RWPE2 (cell line): ENCODE measurements around the gene NOL4L.

Experiments
- ATAC-seq: fragments of 200-7000 bp; cut with Tn5 transposase; 3 replicates; pipeline ENCODE4 v1.9.1; 2021; ENCODE audit warnings: low read depth
- DNase-seq: peaks from one replicate; pipeline ENCODE4 v3.0.0-alpha.2; 2020; ENCODE audit warnings: low spot score
- H3K27ac ChIP-seq: fragments of 450-650 bp; 2 replicates; pipeline ENCODE4 v1.5.1; 2017; ENCODE audit warnings: mild to moderate bottlenecking; ENCODE audit not compliant: poor library complexity, severe bottlenecking
- H3K27me3 ChIP-seq: fragments of 250-450 bp; sonication (Bioruptor Pico); 2 replicates; pipeline ENCODE4 v1.5.1; 2021; ENCODE audit warnings: mild to moderate bottlenecking, moderate library complexity; ENCODE audit not compliant: insufficient read depth, poor library complexity, severe bottlenecking
- H3K36me3 ChIP-seq: fragments of 250-450 bp; sonication (Bioruptor Pico); 2 replicates; pipeline ENCODE4 v1.5.1; 2020; ENCODE audit warnings: low read depth, mild to moderate bottlenecking, moderate library complexity
- H3K4me1 ChIP-seq: fragments of 250-450 bp; sonication (Bioruptor Pico); 2 replicates; pipeline ENCODE4 v1.5.1; 2021; ENCODE audit warnings: mild to moderate bottlenecking, moderate library complexity; ENCODE audit not compliant: insufficient read depth, poor library complexity, severe bottlenecking
- H3K4me3 ChIP-seq: fragments of 250-450 bp; sonication (Bioruptor Pico); 2 replicates; pipeline ENCODE4 v1.5.1; 2021; ENCODE audit warnings: mild to moderate bottlenecking, moderate library complexity; ENCODE audit not compliant: severe bottlenecking
- H3K9me3 ChIP-seq: fragments of 250-450 bp; sonication (Bioruptor Pico); 2 replicates; pipeline ENCODE4 v1.5.1; 2021; ENCODE audit warnings: mild to moderate bottlenecking, moderate library complexity; ENCODE audit not compliant: severe bottlenecking
- CTCF ChIP-seq: fragments of 450-650 bp; IDR thresholded peaks from one replicate; pipeline ENCODE4 v1.5.1; 2017; ENCODE audit warnings: mild to moderate bottlenecking, moderate library complexity; ENCODE audit not compliant: poor library complexity, severe bottlenecking

Gene NOL4L

GRCh38 chr20:32524829-32525501 lies 60.2 kb downstream of the NOL4L start:
- Histone ChIP-seq H3K4me3 (no peak overlapping the region), H3K36me3 (no peaks in the 10 kb centered on the region), H3K27me3 (no peaks in the 10 kb centered on the region), H3K27ac (no peak overlapping the region), H3K4me1 (no peaks in the 10 kb centered on the region), H3K9me3 (no peaks in the 10 kb centered on the region)
- no peak for TF ChIP-seq CTCF
- DNase-seq (peak; percentile 84), ATAC-seq (no peak)

DNA sequence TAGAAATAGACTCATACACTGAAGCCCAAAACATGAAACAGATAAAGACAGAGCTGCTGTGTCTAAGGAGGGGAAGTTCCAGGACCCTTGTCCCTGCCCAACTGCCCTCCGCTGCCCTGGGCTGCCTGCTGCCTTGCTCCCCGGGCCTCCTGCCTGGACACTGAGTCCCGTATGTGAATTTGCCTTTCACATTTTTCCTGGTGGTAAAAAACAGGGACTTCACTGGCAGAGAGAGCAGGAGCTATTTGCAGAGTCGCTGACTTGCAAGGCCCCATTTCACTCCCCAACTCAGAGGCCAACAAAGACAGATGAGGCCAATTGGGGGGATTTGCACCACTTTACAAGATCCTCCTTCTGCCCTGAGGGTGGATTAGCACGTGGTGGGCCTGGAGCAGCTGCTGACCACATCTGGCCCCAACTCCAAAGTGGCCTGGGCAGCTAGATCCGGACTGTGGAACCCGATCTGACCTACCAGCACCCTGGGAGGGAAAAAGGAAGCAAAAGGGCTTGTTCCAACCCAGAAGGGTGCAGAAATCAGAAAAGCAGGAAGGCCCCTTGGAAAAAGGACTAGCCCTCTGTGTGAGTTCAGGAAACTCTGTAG lies 61.4 kb downstream of the NOL4L start:
- Histone ChIP-seq H3K36me3 (no peaks in the 10 kb centered on the region), H3K4me1 (no peaks in the 10 kb centered on the region), H3K9me3 (no peaks in the 10 kb centered on the region), H3K27ac (no peak overlapping the region), H3K4me3 (no peak overlapping the region), H3K27me3 (no peaks in the 10 kb centered on the region)
- TF ChIP-seq CTCF = no peak
- ATAC-seq (no peak), DNase-seq (no peak)

DNA sequence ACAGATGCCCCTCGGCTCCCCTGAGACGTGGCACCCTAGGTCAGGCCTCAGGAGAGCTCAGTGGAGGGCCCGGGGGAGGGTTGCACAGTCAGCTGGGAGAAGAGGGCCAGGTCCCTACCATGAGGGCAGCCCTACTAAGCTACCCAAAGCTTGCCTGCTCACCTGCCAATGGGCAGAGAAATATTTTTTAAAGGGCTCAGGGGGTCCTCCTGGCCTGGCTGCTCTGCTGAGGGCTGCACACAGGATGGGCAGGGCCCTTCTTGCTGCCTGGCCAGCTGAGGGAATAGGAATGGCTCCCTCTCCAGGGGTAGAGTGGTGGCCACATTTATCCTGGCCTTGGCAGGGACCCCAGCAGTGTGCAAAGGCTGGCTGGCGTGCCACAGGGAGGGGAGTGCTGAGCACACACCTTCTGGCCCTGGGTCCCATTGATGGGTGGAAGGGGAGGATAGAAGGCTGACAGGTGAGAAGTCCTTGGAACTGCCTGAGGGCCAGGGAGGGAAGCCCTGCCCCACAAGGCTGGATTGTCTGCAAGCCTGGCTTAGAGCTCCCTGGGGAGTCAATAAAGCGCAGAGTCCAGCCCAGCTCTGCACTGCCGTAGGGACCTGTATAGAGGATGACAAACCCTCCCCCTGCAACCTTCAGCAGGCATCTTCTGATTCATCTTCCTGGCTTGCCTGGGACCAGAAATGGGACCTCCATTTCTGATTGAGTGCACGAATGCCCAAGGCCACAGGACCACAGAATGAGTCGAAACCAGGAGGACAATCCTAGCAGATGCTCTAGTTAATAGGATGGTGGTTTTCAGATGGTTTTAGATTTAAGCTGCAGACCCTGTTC lies 62.1 kb downstream of the NOL4L start:
- H3K27ac ChIP-seq = no peak overlapping the region
- DNase-seq (no peak), ATAC-seq (no peak; the same call in 2 of the 3 replicates)
- TF ChIP-seq CTCF = no peak
- H3K4me1 ChIP-seq = no peaks in the 10 kb centered on the region
- H3K9me3 ChIP-seq = no peaks in the 10 kb centered on the region
- no peaks in the 10 kb centered on the region for H3K27me3 ChIP-seq
- H3K4me3 ChIP-seq = no peak overlapping the region
- H3K36me3 ChIP-seq = no peaks in the 10 kb centered on the region

DNA sequence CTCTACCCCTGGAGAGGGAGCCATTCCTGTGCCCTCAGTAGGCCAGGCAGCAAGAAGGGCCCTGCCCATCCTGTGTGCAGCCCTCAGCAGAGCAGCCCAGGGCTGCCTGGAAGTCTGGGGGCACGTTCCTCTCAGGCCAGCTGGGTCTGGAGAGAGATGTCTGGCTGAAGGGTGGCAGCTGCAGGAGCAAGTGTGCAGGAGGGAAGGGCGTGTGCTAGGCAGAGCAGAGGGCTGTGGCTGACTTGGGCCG lies 62.7 kb downstream of the NOL4L start:
- Histone ChIP-seq H3K36me3 (no peaks in the 10 kb centered on the region), H3K27ac (no peak overlapping the region), H3K4me3 (no peak overlapping the region), H3K4me1 (no peaks in the 10 kb centered on the region), H3K9me3 (no peaks in the 10 kb centered on the region), H3K27me3 (no peaks in the 10 kb centered on the region)
- DNase-seq (no peak), ATAC-seq (peak; percentile 22; the same call in 2 of the 3 replicates)
- no peak for TF ChIP-seq CTCF
